Mononuclear cell (primary cell): ENCODE measurements around the gene CTSZ. TPM values are rescaled to one million over a fixed set of nuclear protein-coding genes. Genes with fewer than 3 reads are reported as not detected.
A peak's percentile ranks its signal among the peaks of the same experiment; 100 is the strongest.

Source experiments
- H3K27me3 ChIP-seq: 2 replicates; pipeline ENCODE4 v1.6.0; 2011; ENCODE audit warnings: low read length, control low read depth; ENCODE audit not compliant: insufficient read depth
- H3K4me1 ChIP-seq: 2 replicates; pipeline ENCODE4 v1.5.1; 2011; ENCODE audit warnings: mild to moderate bottlenecking, low read length, control low read depth; ENCODE audit not compliant: insufficient read depth
- H3K4me3 ChIP-seq: 2 replicates; pipeline ENCODE4 v1.5.1; 2011; ENCODE audit warnings: mild to moderate bottlenecking, low read length, moderate library complexity
- H3K9me3 ChIP-seq: 2 replicates; pipeline ENCODE4 v1.5.1; 2011; ENCODE audit warnings: low read depth, mild to moderate bottlenecking, control low read depth, low read length
- total RNA-seq: library from RNA; depleted of rRNA; stranded (reverse); fragments of >200 nt; gene quantifications from one replicate; pipeline ENCODE4 v1.2.3, GENCODE V29; 2012

The CTSZ gene
- total RNA-seq, 1 donor = 184 TPM

- Histone ChIP-seq H3K9me3 (no peaks in the 10 kb centered on the region), H3K4me3 (no peak overlapping the region), H3K4me1 (peaks cover 50% of the 10 kb centered on the region), H3K27me3 (no peaks in the 10 kb centered on the region)
Measured at GRCh38 chr20:59010995-59011873, 4.2 kb upstream of the CTSZ start.

DNA sequence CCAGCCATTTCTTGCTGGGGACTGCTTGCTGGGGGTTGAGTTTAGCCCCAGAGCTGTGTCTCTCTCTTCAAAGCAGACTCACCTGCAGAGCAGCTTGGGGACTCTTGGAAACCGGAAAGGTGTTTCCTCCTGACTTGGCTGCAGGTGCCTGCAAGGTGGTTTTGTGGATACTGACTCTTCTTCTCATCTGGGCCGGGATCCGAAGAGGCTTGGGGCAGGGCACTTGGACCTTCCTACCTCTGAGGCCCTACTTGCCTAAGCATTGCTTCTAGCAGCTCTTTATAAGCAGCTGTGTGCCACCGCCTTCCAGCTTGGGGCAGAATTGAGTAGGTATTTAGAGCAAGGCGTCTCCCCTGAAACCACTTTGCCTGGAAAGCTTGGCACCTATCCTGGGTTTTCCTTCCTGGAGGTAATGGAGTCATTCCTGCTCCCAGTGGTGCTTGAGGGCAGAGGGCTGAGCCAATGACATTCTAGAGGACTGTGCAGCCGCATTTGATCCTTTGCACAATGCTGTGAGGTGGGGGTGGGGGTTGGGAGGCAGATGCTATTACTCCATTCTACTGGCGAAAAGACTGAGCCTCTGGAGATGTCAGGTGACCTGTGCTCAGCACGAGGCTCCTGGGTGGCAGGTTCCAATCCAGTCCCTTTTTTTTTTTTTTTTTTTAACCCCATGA, 3.4 kb upstream of the CTSZ start:
- Histone ChIP-seq H3K27me3 (no peaks in the 10 kb centered on the region), H3K4me3 (no peak overlapping the region), H3K9me3 (no peaks in the 10 kb centered on the region), H3K4me1 (peaks cover 54% of the 10 kb centered on the region)

GRCh38 chr20:59008715-59009336, 1.8 kb upstream of the CTSZ start:
- Histone ChIP-seq H3K27me3 (no peaks in the 10 kb centered on the region), H3K9me3 (no peaks in the 10 kb centered on the region), H3K4me1 (peaks cover 60% of the 10 kb centered on the region), H3K4me3 (no peak overlapping the region)

DNA sequence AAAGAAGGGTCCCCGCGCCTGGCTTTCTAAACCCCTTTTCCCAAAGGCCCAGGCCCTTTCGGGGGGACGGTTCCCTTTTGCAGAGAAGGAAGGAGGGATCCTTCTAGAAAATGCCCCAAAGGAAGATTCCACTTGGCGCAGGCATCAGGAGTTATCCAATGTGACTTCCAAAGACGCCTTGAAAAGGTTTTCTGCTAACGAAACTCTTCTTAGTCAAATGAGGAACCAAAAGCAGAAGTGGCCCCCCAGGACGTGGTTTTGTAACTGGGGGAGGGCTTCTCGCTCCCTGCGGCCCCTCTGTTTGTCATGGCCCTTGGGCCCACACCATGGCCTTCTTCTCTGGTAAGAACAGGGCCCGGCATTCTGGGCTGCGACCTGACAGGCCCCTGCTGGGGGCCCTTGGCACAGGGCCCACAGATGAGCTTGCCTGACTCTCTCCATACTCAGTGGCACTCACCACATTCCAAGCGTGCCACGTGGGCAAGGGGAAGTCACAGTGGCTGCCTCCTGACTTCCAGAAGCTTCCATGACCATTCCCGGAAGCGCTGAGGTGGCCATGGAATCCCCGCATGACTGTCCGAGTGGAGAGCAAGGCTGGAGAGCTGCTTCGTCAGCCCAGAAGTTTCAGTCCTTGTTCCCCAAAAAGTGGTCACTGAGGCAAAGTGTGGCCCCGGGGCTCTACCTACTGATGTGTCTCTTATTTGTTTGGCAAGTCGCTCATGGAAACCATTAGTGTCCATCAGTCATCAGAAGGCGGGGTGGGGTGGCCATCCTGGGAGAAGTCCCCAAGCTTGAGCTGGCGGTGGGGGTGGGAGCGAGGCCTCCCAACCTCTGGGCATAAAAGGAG, 834 bp upstream of the CTSZ start:
- Histone ChIP-seq H3K4me3 (peak overlapping the region; percentile 58), H3K4me1 (peaks cover 65% of the 10 kb centered on the region), H3K9me3 (no peaks in the 10 kb centered on the region)

GRCh38 chr20:59006167-59006863, 739 bp downstream of the CTSZ start:
- Histone ChIP-seq H3K9me3 (no peaks in the 10 kb centered on the region), H3K27me3 (no peaks in the 10 kb centered on the region), H3K4me1 (peaks cover 66% of the 10 kb centered on the region), H3K4me3 (peak overlapping the region; percentile 58)

More for the DNA sequence above, 834 bp upstream of the CTSZ start:
- H3K27me3 ChIP-seq = no peaks in the 10 kb centered on the region

GRCh38 chr20:59005523-59006166, 1.4 kb downstream of the CTSZ start:
- Histone ChIP-seq H3K27me3 (no peaks in the 10 kb centered on the region), H3K9me3 (no peaks in the 10 kb centered on the region), H3K4me3 (peak overlapping the region; percentile 58), H3K4me1 (peaks cover 60% of the 10 kb centered on the region)

GRCh38 chr20:59004763-59005522, 2.1 kb downstream of the CTSZ start:
- Histone ChIP-seq H3K4me3 (peak overlapping the region; percentile 58), H3K27me3 (no peaks in the 10 kb centered on the region), H3K9me3 (no peaks in the 10 kb centered on the region), H3K4me1 (peaks cover 60% of the 10 kb centered on the region)

DNA sequence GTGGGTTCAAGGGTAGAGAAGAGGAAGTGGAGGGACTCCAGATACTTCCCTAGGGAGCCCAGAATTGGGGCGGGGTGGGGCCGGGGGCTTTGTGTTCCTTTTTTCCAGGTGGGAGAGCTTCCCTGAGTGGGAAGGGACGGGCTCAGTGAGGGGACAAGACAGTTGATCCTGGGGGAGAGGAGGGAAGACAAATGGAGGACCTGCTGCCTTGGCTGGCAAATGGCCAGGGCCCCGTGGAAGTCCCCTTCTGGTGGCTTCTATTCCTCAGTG, 2.6 kb downstream of the CTSZ start:
- Histone ChIP-seq H3K4me3 (peak overlapping the region; percentile 58), H3K4me1 (peaks cover 60% of the 10 kb centered on the region), H3K27me3 (no peaks in the 10 kb centered on the region), H3K9me3 (no peaks in the 10 kb centered on the region)

GRCh38 chr20:59003836-59004492, 3.1 kb downstream of the CTSZ start:
- Histone ChIP-seq H3K9me3 (no peaks in the 10 kb centered on the region), H3K27me3 (no peaks in the 10 kb centered on the region), H3K4me3 (peak overlapping the region; percentile 58), H3K4me1 (peaks cover 60% of the 10 kb centered on the region)

DNA sequence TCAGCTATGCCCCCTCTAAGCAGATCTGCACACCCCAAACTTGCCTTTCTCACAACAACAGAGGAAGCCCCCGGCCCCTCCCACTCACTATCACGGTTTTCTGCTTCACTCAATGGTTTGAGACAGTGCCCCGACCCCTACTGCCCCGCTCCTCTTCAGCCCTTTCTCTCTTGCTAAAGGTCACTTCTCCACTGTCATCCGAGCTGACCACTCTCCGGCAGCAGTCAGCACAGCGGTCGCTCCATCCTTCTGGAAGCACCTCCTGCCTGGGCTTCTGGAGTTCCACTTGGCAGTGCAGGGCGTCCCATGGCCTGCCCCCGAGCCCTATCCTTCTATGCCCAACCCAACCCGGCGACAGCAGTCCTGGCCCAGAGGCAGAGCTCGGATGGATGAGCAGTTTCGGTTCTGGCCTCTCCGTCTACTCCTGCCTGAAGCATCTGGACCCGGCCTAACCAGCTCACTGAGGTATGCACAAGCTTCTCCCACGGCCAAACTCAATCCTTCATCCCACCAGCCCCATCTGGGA, 4.1 kb downstream of the CTSZ start:
- no peaks in the 10 kb centered on the region for H3K27me3 ChIP-seq
- H3K9me3 ChIP-seq = no peaks in the 10 kb centered on the region
- H3K4me3 ChIP-seq = no peak overlapping the region
- H3K4me1 ChIP-seq = peaks cover 50% of the 10 kb centered on the region

- Histone ChIP-seq H3K9me3 (no peaks in the 10 kb centered on the region), H3K4me3 (no peak overlapping the region), H3K27me3 (no peaks in the 10 kb centered on the region), H3K4me1 (peaks cover 45% of the 10 kb centered on the region)
Measured at GRCh38 chr20:59002388-59002787, 4.7 kb downstream of the CTSZ start.

DNA sequence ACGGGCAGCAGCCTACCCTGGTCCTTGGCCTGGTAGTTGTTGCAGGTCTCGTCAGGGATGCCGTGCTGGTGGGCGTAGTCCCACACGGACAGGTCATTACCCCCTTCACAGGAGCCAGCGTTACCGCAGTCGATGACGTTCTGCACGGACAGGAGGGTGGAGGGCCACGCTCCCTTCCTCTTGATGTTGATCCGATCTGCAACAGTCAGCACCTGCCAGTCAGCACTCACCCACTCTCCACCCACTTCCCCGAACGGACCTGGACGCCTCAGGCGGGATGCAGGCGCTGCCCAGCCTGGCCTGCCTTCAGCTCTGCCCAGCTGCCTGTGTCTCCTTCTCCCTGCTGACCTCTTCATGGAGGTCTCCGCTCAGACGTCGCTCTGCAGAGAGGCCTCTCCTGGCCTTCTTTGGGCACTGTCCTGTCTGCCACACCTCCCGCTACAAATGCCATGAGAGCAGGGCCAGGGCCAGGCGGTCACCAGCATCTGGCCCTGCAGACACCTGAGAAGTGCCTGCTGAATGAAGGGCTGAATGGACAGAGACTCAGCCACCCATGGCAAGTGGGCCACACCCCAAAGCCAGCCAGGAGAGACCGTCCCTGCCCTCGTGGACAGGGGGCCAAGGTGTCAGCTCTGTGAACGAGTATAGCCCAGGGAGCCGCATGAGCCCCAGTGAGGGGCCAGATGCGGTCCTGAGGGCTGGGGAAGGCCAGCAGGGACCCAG, 5.4 kb downstream of the CTSZ start:
- peaks cover 43% of the 10 kb centered on the region for H3K4me1 ChIP-seq
- H3K27me3 ChIP-seq = no peaks in the 10 kb centered on the region
- H3K9me3 ChIP-seq = no peaks in the 10 kb centered on the region
- H3K4me3 ChIP-seq = no peak overlapping the region
